MM.1S (cell line): ENCODE measurements around the gene GALNT10.

Source experiments
- EZH2phosphoT487 ChIP-seq: fragments of 300-600 bp; sonication (generic); IDR thresholded peaks from 2 replicates; pipeline ENCODE4 v1.6.1; 2018; ENCODE audit warnings: antibody characterized with exemption, low read length
- TF ChIP-seq, protein P1 (sequence below): fragments of 300-600 bp; sonication (generic); IDR thresholded peaks from 2 replicates; pipeline ENCODE4 v1.5.1; 2016; ENCODE audit warnings: antibody characterized with exemption, low read length, mixed read lengths

DNA sequence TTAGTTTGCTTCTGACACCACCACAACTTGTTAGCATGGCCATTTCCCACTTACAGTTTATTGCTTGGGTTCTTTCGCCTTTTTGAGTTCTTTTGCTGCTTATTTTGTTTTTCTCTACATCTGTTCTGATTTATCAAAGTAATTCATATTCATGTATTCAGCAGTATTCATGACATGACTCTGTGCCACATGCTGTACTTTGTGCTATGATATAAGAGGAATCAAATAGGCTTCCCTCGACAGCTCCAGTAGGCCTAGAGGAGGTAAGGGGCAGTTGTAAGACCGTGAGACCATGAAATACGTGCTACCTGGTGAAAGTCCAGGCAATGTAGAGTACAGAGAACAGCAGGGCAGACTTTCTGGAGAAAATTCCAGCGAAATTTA lies 144.5 kb downstream of the GALNT10 start:
- TF ChIP-seq, protein P1, sequence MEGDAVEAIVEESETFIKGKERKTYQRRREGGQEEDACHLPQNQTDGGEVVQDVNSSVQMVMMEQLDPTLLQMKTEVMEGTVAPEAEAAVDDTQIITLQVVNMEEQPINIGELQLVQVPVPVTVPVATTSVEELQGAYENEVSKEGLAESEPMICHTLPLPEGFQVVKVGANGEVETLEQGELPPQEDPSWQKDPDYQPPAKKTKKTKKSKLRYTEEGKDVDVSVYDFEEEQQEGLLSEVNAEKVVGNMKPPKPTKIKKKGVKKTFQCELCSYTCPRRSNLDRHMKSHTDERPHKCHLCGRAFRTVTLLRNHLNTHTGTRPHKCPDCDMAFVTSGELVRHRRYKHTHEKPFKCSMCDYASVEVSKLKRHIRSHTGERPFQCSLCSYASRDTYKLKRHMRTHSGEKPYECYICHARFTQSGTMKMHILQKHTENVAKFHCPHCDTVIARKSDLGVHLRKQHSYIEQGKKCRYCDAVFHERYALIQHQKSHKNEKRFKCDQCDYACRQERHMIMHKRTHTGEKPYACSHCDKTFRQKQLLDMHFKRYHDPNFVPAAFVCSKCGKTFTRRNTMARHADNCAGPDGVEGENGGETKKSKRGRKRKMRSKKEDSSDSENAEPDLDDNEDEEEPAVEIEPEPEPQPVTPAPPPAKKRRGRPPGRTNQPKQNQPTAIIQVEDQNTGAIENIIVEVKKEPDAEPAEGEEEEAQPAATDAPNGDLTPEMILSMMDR = no peak
- no peak for TF ChIP-seq EZH2phosphoT487
